SK-N-SH (cell line): Measurements from ENCODE around the gene UBL4B. TPM values are rescaled to one million over a fixed set of nuclear protein-coding genes. Genes with fewer than 3 reads are reported as not detected.

Experiments
- CTCF ChIA-PET: fragments of 300-600, 350-600 bp; formaldehyde crosslinking; extraction: SDS; loops from one replicate; lab custom pipeline; 2021; lab: Yijun Ruan, JAX
- POLR2A ChIA-PET: fragments of 350-600 bp; sonication (Branson Sonifier 250); formaldehyde crosslinking; extraction: SDS; loops from one replicate; lab custom pipeline; 2020; ENCODE audit warnings: antibody characterized with exemption, inconsistent platforms; lab: Yijun Ruan, JAX
- DNase-seq: peaks from one replicate; pipeline ENCODE4 v3.0.0; 2012
- H2AFZ ChIP-seq: fragments of 200-600 bp; sonication (generic); 2 replicates; pipeline ENCODE4 v1.8.1; 2016; ENCODE audit warnings: antibody characterized with exemption, mild to moderate bottlenecking, low read depth
- H3F3A ChIP-seq: fragments of 200-600 bp; sonication (generic); replicated peaks from 2 replicates; pipeline ENCODE3; 2016; ENCODE audit warnings: antibody characterized with exemption, mild to moderate bottlenecking; ENCODE audit not compliant: insufficient read depth
- H3K27ac ChIP-seq, 2 experiments: fragments of 200-500 bp in 1 of 2; fragments of 200-600 bp in 1 of 2; sonication (Bioruptor generic) in 1 of 2; sonication (generic), shearing (Covaris generic) in 1 of 2; 2 replicates each; pipeline versions ENCODE4 v1.5.1 to v1.6.1; 2014 to 2016; ENCODE audit warnings: low read depth in 2 of 2, inconsistent platforms in 1 of 2, low read length in 1 of 2, mild to moderate bottlenecking in 1 of 2, mixed read lengths in 1 of 2
- H3K27me3 ChIP-seq: fragments of 200-600 bp; sonication (generic), shearing (Covaris generic); 2 replicates; pipeline ENCODE4 v1.6.1; 2016; ENCODE audit warnings: mixed run types; ENCODE audit not compliant: insufficient read depth
- H3K36me3 ChIP-seq, 2 experiments: fragments of 200-500 bp in 1 of 2; fragments of 200-600 bp in 1 of 2; sonication (Bioruptor generic) in 1 of 2; sonication (generic) in 1 of 2; replicated peaks in 1 of 2; 2 replicates each; pipeline versions ENCODE3 to v1.5.1; 2014 to 2016; ENCODE audit warnings: low read length in 1 of 2, mild to moderate bottlenecking in 1 of 2; ENCODE audit not compliant: insufficient read depth in 2 of 2, control insufficient read depth in 1 of 2
- H3K4me1 ChIP-seq, 2 experiments: fragments of 200-500 bp in 1 of 2; fragments of 200-600 bp in 1 of 2; sonication (Bioruptor generic) in 1 of 2; sonication (generic), shearing (Covaris generic) in 1 of 2; 2 replicates each; pipeline versions ENCODE4 v1.5.1 to v1.6.1; 2014 to 2016; ENCODE audit warnings: low read depth in 1 of 2, low read length in 1 of 2, mixed run types in 1 of 2; ENCODE audit not compliant: insufficient read depth in 2 of 2, control insufficient read depth in 1 of 2
- H3K4me2 ChIP-seq: fragments of 200-600 bp; sonication (generic), shearing (Covaris generic); 2 replicates; pipeline ENCODE4 v1.6.1; 2017; ENCODE audit warnings: mixed run types
- H3K4me3 ChIP-seq, 2 experiments: fragments of 200-500 bp in 1 of 2; fragments of 200-600 bp in 1 of 2; sonication (Bioruptor generic) in 1 of 2; sonication (generic), shearing (Covaris generic) in 1 of 2; 2 replicates each; pipeline versions ENCODE4 v1.5.1 to v1.8.1; 2014 to 2016; ENCODE audit warnings: low read depth in 2 of 2, inconsistent platforms in 1 of 2, low read length in 1 of 2, mild to moderate bottlenecking in 1 of 2, mixed read lengths in 1 of 2, moderate library complexity in 1 of 2
- H3K79me2 ChIP-seq: fragments of 200-600 bp; sonication (generic); 2 replicates; pipeline ENCODE4 v1.8.1; 2017; ENCODE audit warnings: mild to moderate bottlenecking; ENCODE audit not compliant: insufficient read depth
- H3K9ac ChIP-seq: fragments of 200-600 bp; sonication (generic); 2 replicates; pipeline ENCODE4 v1.6.1; 2017; ENCODE audit warnings: mixed run types
- H3K9me2 ChIP-seq: fragments of 200-600 bp; sonication (generic); 2 replicates; pipeline ENCODE4 v1.6.1; 2017; ENCODE audit warnings: mixed run types
- H3K9me3 ChIP-seq: fragments of 200-600 bp; sonication (generic); 2 replicates; pipeline ENCODE4 v1.6.1; 2017; ENCODE audit warnings: mixed run types, mild to moderate bottlenecking, moderate library complexity
- H4K20me1 ChIP-seq: fragments of 200-600 bp; sonication (generic); 2 replicates; pipeline ENCODE4 v1.6.1; 2017; ENCODE audit warnings: mild to moderate bottlenecking, mixed run types; ENCODE audit not compliant: insufficient read depth
- CHD2 ChIP-seq: fragments of 150-350 bp; IDR thresholded peaks from 2 replicates; pipeline ENCODE4 v1.6.1; 2018; ENCODE audit warnings: low read length; ENCODE audit not compliant: partially characterized antibody
- ELF1 ChIP-seq: IDR thresholded peaks from 2 replicates; pipeline ENCODE4 v1.4.0; 2012
- EP300 ChIP-seq, 2 experiments: IDR thresholded peaks; 2 replicates each; pipeline versions ENCODE4 v1.4.0 to v1.6.1; 2012; ENCODE audit warnings: borderline replicate concordance in 1 of 2, low read depth in 1 of 2, low read length in 1 of 2
- FOSL2 ChIP-seq: IDR thresholded peaks from 2 replicates; pipeline ENCODE4 v1.4.0; 2012; ENCODE audit warnings: low read depth, mild to moderate bottlenecking, moderate library complexity, borderline replicate concordance
- GABPA ChIP-seq: IDR thresholded peaks from 2 replicates; pipeline ENCODE4 v1.4.0; 2012; ENCODE audit warnings: low read depth, mild to moderate bottlenecking
- GATA2 ChIP-seq: sonication (generic); formaldehyde crosslinking; IDR thresholded peaks from 2 replicates; pipeline ENCODE4 v1.5.0; 2020; ENCODE audit warnings: mild to moderate bottlenecking, missing genetic modification reagents
- JUND ChIP-seq: IDR thresholded peaks from 2 replicates; pipeline ENCODE4 v1.4.0; 2012
- NFIC ChIP-seq: IDR thresholded peaks from 2 replicates; pipeline ENCODE4 v1.4.0; 2012; ENCODE audit warnings: borderline replicate concordance
- NRF1 ChIP-seq: IDR thresholded peaks from 2 replicates; pipeline ENCODE4 v1.6.1; 2012; ENCODE audit warnings: low read depth, mild to moderate bottlenecking, low read length
- RAD21 ChIP-seq: IDR thresholded peaks from 2 replicates; pipeline ENCODE4 v1.6.1; 2012; ENCODE audit warnings: mild to moderate bottlenecking, low read length
- RCOR1 ChIP-seq: fragments of 150-350 bp; IDR thresholded peaks from 2 replicates; pipeline ENCODE4 v1.6.1; 2017; ENCODE audit warnings: antibody characterized with exemption, low read length
- SIN3A ChIP-seq: IDR thresholded peaks from 2 replicates; pipeline ENCODE4 v1.6.1; 2012; ENCODE audit warnings: low read depth, mild to moderate bottlenecking, low read length, moderate library complexity, borderline replicate concordance
- SMC3 ChIP-seq: IDR thresholded peaks from 2 replicates; pipeline ENCODE4 v1.6.1; 2012; ENCODE audit warnings: low read depth, low read length, improper control_type of control experiment
- TEAD4 ChIP-seq: IDR thresholded peaks from 2 replicates; pipeline ENCODE4 v1.4.0; 2012; ENCODE audit warnings: mild to moderate bottlenecking, borderline replicate concordance; ENCODE audit not compliant: insufficient read depth
- WGBS: methylation state at CpG from one replicate; pipeline ENCODE4 v1.1.6; 2017; ENCODE audit warnings: low lambda C conversion rate; 5-methylcytosine and 5-hydroxymethylcytosine counted together
- polyA plus RNA-seq, 3 experiments: library from polyadenylated mRNA; depleted of rRNA; stranded (reverse); fragments of >200 nt; gene quantifications; 2 replicates each; pipeline ENCODE4 v1.2.3, GENCODE V29; 2012
- TF ChIP-seq, protein P1 (sequence below): IDR thresholded peaks from 2 replicates; pipeline ENCODE4 v1.4.0; 2012; ENCODE audit warnings: low read depth
- TF ChIP-seq, protein P2 (sequence below): fragments of 200-600 bp; sonication (generic); IDR thresholded peaks from 2 replicates; pipeline ENCODE4 v1.6.1; 2017; ENCODE audit warnings: antibody characterized with exemption, mild to moderate bottlenecking, moderate library complexity
- TF ChIP-seq, protein P3 (sequence below): fragments of 150-350 bp; IDR thresholded peaks from 2 replicates; pipeline ENCODE4 v1.6.1; 2016; ENCODE audit warnings: mild to moderate bottlenecking, low read depth, low read length
- TF ChIP-seq, protein P4 (sequence below): IDR thresholded peaks from 2 replicates; pipeline ENCODE4 v1.4.0; 2012; ENCODE audit warnings: low read depth, borderline replicate concordance

UBL4B gene
- polyA plus RNA-seq, 1 of the 3 experiments (the other 2 are of a cell fraction), result not detected

DNA sequence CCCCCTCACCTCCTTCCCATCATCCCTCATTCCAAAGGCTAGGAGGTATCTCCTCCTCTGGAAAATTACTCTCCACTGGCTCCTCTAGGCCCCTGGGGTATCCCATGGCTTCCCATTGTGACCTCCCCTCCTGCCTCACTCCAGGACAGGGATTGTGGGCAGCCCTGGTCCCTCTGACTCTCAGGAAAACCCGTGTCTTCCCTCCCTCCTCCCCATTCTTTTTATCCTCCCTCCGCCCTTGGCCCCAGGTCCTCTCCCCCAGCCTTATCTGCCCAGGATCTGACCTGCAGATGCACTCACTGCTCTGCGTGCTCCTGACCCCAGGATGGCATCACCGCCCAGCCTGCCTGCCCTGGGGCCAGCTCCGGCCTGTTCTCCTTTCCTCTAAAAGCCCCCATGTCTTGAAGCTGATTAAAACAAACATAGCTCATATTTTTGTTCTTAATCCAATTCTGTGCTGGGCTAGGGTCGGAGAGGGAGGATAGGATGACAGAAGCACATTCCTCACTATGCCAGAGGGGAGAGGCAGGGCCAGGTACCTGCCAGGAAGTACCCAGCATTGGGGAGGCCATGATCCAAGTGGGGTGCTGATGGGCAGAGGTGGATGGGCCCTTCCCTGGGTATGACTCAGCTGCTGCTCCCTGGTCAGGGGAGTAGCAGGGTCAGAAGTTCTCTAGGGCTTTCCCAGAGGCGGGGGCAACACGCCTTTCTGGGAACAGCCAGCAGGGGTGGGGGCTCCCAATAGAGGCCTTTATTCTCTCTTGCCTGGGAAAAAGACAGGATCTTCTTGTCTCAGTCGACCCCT is 13.8 kb upstream of the UBL4B start (continued):
- TF ChIP-seq RCOR1 (no peak; the same call in 1 of the 2 replicates), ELF1 (no peak), JUND (no peak), FOSL2 (no peak), RAD21 (no peak), GABPA (no peak), TEAD4 (no peak), CHD2 (peak; percentile 57)
- TF ChIP-seq, protein P1, sequence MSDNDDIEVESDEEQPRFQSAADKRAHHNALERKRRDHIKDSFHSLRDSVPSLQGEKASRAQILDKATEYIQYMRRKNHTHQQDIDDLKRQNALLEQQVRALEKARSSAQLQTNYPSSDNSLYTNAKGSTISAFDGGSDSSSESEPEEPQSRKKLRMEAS, result no peak
- TF ChIP-seq, protein P2, sequence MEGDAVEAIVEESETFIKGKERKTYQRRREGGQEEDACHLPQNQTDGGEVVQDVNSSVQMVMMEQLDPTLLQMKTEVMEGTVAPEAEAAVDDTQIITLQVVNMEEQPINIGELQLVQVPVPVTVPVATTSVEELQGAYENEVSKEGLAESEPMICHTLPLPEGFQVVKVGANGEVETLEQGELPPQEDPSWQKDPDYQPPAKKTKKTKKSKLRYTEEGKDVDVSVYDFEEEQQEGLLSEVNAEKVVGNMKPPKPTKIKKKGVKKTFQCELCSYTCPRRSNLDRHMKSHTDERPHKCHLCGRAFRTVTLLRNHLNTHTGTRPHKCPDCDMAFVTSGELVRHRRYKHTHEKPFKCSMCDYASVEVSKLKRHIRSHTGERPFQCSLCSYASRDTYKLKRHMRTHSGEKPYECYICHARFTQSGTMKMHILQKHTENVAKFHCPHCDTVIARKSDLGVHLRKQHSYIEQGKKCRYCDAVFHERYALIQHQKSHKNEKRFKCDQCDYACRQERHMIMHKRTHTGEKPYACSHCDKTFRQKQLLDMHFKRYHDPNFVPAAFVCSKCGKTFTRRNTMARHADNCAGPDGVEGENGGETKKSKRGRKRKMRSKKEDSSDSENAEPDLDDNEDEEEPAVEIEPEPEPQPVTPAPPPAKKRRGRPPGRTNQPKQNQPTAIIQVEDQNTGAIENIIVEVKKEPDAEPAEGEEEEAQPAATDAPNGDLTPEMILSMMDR, result no peak

DNA sequence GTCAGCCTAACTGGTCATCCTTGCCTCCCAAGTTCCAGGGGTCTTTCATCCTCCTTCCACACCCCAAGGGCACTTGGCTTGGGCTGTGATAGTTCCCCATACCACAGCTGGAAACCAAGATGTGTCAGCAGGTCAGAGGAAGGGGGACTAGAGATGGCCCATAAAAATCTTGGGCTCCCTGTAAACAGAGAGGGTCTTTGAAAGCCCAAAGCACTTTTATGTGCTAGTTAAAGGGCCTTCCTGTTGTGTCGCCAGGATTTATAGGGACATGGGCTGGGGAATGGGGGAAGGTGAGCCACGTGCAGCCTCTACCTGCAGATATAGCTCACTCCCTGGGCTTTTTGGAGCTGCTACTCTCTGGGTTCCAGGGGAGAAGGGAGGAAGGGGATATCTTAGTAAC is 11.9 kb upstream of the UBL4B start:
- no peaks in the 10 kb centered on the region for H4K20me1 ChIP-seq
- H3K27ac ChIP-seq, result no peak overlapping the region; a peak in 1 of 4 replicates
- H3K36me3 ChIP-seq, result no peaks in the 10 kb centered on the region
- ChIA-PET CTCF (interaction anchor here (1.7 to 51.7 kb wide), 5 partner anchors 11 to 212 kb away, joined by 4 to 1768 read pairs (median 15); partner anchors contain the start of gene STRIP1), POLR2A (interaction anchor here (1.3 to 2.0 kb wide), 4 partner anchors 41 to 53 kb away, joined by 3 to 5 read pairs (median 4); no protein-coding TSS in a partner anchor)
- no peaks in the 10 kb centered on the region for H3K9me3 ChIP-seq
- no peaks in the 10 kb centered on the region for H3K9me2 ChIP-seq
- no peak for DNase-seq
- peaks cover 4 to 65% of the 10 kb centered on the region in 2 experiments; a peak in 3 of 4 replicates for H3K4me1 ChIP-seq
- TF ChIP-seq SMC3 (no peak), GATA2 (CRISPR knock-in tag) (no peak)
- no peaks in the 10 kb centered on the region for H3K27me3 ChIP-seq
- no peak overlapping the region for H3K9ac ChIP-seq
- WGBS, result 68% methylated on average over 2 of the region's 2 CpGs
- no peaks in the 10 kb centered on the region for H3K79me2 ChIP-seq
- no peak overlapping the region for H2AFZ ChIP-seq
- H3F3A ChIP-seq, result no peaks in the 10 kb centered on the region
- H3K4me3 ChIP-seq, result no peak overlapping the region
- no peak overlapping the region for H3K4me2 ChIP-seq

DNA sequence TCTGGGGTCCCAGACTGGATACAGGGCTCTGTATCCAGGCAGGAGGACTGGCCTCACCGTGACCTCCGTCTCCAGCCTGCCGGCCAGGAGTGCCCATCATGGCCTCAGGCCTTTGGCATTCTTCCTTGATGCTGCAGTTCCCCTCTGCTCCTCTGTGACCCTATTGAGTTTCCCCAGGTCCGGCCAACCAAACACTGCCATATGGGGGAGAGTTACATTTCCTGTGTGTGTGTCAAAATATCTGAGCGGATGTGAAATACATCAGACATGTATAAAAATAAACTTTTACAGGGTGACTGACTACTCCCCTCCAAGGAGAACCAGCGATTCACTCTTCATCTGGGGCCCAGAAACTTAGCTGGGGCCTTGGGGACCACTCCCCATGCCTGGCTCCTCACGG is 10.2 kb upstream of the UBL4B start:
- no peaks in the 10 kb centered on the region for H3K36me3 ChIP-seq
- DNase-seq, result peak; percentile 42
- no peak overlapping the region for H3K9ac ChIP-seq
- ChIA-PET POLR2A (interaction anchor here (2.0 kb wide), 1 partner anchor 52 kb away, joined by 5 read pairs; no protein-coding TSS in a partner anchor), CTCF (interaction anchor here (0.8 to 51.7 kb wide), 8 partner anchors 12 to 358 kb away, joined by 3 to 1768 read pairs (median 5); partner anchors contain the start of genes AHCYL1 and STRIP1)
- H2AFZ ChIP-seq, result 0 out of 2 replicates have a peak overlapping the region, but pooled peaks have one; percentile 41
- H3K27ac ChIP-seq, result peak overlapping the region in 1 of 2 experiments; percentile 50; a peak in 2 of 4 replicates
- WGBS, result 68% methylated on average over 7 of the region's 7 CpGs
- H3K4me2 ChIP-seq, result no peak overlapping the region
- no peaks in the 10 kb centered on the region for H3K79me2 ChIP-seq
- no peak overlapping the region for H3K4me3 ChIP-seq
- no peaks in the 10 kb centered on the region for H3K9me2 ChIP-seq
- H3K4me1 ChIP-seq, result peaks cover 4 to 69% of the 10 kb centered on the region in 2 experiments; a peak in 3 of 4 replicates
- no peaks in the 10 kb centered on the region for H3F3A ChIP-seq
- H3K27me3 ChIP-seq, result no peaks in the 10 kb centered on the region
- no peaks in the 10 kb centered on the region for H4K20me1 ChIP-seq
- H3K9me3 ChIP-seq, result no peaks in the 10 kb centered on the region
- no peak for TF ChIP-seq SMC3
- TF ChIP-seq EP300 (IDR thresholded peaks at IDR 0.05; ENCODE audit: borderline replicate concordance in 1 of 2, low read depth in 1 of 2, low read length in 1 of 2), result no peak
- TF ChIP-seq, protein P3, sequence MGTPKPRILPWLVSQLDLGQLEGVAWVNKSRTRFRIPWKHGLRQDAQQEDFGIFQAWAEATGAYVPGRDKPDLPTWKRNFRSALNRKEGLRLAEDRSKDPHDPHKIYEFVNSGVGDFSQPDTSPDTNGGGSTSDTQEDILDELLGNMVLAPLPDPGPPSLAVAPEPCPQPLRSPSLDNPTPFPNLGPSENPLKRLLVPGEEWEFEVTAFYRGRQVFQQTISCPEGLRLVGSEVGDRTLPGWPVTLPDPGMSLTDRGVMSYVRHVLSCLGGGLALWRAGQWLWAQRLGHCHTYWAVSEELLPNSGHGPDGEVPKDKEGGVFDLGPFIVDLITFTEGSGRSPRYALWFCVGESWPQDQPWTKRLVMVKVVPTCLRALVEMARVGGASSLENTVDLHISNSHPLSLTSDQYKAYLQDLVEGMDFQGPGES, result no peak
- no peak for TF ChIP-seq ELF1
- no peak for TF ChIP-seq NRF1
- TF ChIP-seq NFIC, result no peak
- no peak for TF ChIP-seq GABPA
- TF ChIP-seq, protein P4, sequence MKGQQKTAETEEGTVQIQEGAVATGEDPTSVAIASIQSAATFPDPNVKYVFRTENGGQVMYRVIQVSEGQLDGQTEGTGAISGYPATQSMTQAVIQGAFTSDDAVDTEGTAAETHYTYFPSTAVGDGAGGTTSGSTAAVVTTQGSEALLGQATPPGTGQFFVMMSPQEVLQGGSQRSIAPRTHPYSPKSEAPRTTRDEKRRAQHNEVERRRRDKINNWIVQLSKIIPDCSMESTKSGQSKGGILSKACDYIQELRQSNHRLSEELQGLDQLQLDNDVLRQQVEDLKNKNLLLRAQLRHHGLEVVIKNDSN, result no peak
- TF ChIP-seq SIN3A, result no peak
- no peak for TF ChIP-seq TEAD4
